WERI-Rb-1 (cell line): ENCODE measurements around the gene DGKB.

ENCODE experiments used
- DNase-seq: peaks from one replicate; pipeline ENCODE4 v3.0.0-alpha.2; 2020
- H3K27ac ChIP-seq: fragments of 250-450 bp; sonication (Bioruptor Pico); 2 replicates; pipeline ENCODE4 v1.5.1; 2020; ENCODE audit warnings: mild to moderate bottlenecking, moderate library complexity
- H3K27me3 ChIP-seq: fragments of 250-450 bp; sonication (Bioruptor Pico); 2 replicates; pipeline ENCODE4 v1.5.1; 2021; ENCODE audit warnings: mild to moderate bottlenecking, low read depth, moderate library complexity; ENCODE audit not compliant: insufficient read depth, severe bottlenecking
- H3K36me3 ChIP-seq: fragments of 250-450 bp; sonication (Bioruptor Pico); 2 replicates; pipeline ENCODE4 v1.5.1; 2020; ENCODE audit warnings: mild to moderate bottlenecking, moderate library complexity
- H3K4me3 ChIP-seq: 2 replicates; pipeline ENCODE4 v1.5.1; 2011; ENCODE audit warnings: low read depth, mild to moderate bottlenecking, control low read depth, low read length
- H3K9me3 ChIP-seq: fragments of 250-450 bp; sonication (Bioruptor Pico); 2 replicates; pipeline ENCODE4 v1.5.1; 2021; ENCODE audit warnings: mild to moderate bottlenecking, moderate library complexity; ENCODE audit not compliant: severe bottlenecking
- TF ChIP-seq, protein P1 (sequence below): IDR thresholded peaks from 2 replicates; pipeline ENCODE4 v1.5.1; 2011; ENCODE audit warnings: low read depth, mild to moderate bottlenecking, control low read depth, inconsistent platforms, low read length

Gene DGKB

DNA sequence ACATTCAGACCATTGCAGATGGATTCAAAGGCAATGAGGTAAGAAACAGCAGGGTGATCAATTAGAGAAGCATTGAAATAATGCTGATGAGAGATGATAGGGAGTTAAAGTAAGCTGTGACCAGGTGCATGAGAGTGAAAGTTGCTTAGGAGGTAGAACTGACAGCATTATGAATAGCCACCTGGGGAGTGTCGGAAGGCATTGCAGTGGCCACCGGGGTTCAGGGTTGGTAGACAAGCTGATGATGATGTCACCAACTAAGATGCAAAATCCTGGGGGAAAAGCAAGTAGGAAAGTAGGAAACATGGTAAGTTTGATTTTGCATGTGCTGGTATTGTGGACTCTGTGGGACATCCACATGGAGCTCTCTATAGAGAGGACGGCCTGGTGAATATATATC is 701.2 kb downstream of the DGKB start:
- Histone ChIP-seq H3K36me3 (no peaks in the 10 kb centered on the region), H3K27me3 (no peaks in the 10 kb centered on the region), H3K9me3 (no peaks in the 10 kb centered on the region), H3K27ac (no peak overlapping the region), H3K4me3 (no peak overlapping the region)
- DNase-seq: no peak
- TF ChIP-seq, protein P1, sequence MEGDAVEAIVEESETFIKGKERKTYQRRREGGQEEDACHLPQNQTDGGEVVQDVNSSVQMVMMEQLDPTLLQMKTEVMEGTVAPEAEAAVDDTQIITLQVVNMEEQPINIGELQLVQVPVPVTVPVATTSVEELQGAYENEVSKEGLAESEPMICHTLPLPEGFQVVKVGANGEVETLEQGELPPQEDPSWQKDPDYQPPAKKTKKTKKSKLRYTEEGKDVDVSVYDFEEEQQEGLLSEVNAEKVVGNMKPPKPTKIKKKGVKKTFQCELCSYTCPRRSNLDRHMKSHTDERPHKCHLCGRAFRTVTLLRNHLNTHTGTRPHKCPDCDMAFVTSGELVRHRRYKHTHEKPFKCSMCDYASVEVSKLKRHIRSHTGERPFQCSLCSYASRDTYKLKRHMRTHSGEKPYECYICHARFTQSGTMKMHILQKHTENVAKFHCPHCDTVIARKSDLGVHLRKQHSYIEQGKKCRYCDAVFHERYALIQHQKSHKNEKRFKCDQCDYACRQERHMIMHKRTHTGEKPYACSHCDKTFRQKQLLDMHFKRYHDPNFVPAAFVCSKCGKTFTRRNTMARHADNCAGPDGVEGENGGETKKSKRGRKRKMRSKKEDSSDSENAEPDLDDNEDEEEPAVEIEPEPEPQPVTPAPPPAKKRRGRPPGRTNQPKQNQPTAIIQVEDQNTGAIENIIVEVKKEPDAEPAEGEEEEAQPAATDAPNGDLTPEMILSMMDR: no peak

DNA sequence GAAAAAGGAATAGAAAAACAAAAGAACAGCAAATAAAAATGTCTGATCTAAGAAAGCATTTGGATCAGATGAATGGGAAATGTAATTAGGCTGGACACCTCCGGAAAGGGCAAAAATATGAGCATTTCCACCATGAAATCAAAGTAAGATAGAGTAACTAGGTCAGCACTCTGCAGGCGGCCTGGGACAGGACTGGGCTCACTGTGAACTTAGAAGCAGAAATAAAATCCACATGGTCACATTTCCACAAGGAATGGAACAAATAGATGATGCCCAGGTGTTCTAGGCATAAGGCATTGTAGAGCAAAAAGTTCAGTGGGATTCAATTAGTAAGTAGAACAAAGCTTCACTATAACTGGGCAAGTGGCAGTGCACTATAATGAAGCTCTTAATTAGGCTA is 703.2 kb downstream of the DGKB start:
- Histone ChIP-seq H3K27ac (no peak overlapping the region), H3K36me3 (no peaks in the 10 kb centered on the region), H3K4me3 (no peak overlapping the region), H3K9me3 (no peaks in the 10 kb centered on the region), H3K27me3 (no peaks in the 10 kb centered on the region)
- no peak for DNase-seq
- TF ChIP-seq, protein P1: no peak

DNA sequence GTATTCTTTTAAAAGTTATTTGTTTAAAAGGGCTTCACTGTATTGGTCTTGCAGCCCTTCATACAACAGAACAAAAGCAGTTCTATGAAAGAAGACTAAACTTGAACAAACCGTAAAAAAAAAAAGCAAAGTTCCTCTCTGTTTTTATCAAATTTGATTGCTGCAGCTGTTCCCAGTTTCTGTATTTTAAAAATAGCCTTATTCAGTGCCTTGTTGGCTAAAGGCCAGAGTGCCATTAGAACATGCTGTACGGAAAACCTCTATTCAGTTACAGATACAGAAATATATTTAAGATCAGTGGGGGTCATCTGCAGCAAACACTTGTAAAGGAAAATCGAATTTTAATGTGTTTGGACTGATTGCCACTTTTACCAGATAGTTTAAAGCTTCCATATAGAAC is 705.3 kb downstream of the DGKB start:
- Histone ChIP-seq H3K27me3 (no peaks in the 10 kb centered on the region), H3K4me3 (no peak overlapping the region), H3K9me3 (no peaks in the 10 kb centered on the region), H3K36me3 (no peaks in the 10 kb centered on the region), H3K27ac (no peak overlapping the region)
- DNase-seq: no peak
- TF ChIP-seq, protein P1: no peak

DNA sequence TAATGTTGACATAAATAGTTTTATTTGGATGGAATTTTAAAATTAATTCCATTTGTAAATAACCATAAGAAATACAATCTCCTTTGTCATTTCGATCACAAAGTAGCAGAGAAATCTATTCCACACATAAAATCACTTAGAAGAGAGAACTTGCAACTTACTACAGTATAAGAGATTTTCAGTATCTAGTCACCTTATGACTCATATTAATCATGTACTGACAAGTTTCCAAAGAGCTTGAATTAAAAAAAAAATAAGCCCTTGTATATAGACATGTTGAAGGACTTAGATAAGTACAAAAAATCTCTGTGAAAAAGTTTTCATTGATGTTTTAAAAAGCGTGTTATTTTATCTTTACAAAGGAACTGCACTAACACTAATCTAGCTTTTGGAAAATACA is 706.0 kb downstream of the DGKB start:
- Histone ChIP-seq H3K9me3 (no peaks in the 10 kb centered on the region), H3K27ac (no peak overlapping the region), H3K4me3 (no peak overlapping the region), H3K36me3 (no peaks in the 10 kb centered on the region), H3K27me3 (no peaks in the 10 kb centered on the region)
- no peak for DNase-seq
- TF ChIP-seq, protein P1: no peak

DNA sequence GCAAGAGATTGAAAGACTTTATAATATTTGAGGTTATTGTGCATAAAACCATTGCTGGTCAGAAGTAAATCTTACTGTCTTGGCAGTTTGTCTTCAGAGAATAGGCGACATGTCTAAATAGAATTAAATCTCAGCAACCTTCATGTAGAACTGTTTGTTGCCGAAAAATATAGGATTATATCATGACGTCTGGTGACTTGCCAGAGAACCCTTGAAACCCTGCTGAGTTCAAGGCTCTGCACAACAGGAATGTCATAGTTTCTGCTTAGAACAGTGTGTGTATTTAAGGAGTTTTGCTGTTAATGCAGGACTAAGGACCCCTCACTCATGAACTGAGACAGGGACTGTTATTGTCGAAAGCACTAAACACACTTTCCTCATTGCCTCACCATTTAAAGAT is 706.7 kb downstream of the DGKB start:
- DNase-seq: no peak
- no peaks in the 10 kb centered on the region for H3K9me3 ChIP-seq
- no peaks in the 10 kb centered on the region for H3K27me3 ChIP-seq
- no peak overlapping the region for H3K27ac ChIP-seq
- no peaks in the 10 kb centered on the region for H3K36me3 ChIP-seq
- H3K4me3 ChIP-seq: no peak overlapping the region
- TF ChIP-seq, protein P1: no peak

DNA sequence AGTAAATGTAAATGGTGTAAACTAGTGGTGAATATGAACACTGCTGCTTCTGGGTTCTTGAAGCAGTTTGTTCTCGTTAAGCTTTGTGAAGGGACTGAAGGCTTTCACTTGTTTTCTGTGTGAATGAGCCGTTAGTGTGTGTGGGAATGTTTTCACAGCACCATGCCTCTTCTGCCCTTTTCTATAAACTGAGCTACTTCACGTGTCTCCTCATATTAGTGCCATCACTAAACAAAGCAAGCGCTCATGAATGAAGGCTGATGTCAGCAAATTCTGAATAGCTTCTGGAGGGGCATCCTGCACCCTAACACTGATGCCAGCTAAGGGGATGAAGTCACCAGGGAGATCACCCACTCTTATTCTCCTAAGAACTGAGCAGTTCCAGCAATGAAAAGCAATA is 707.5 kb downstream of the DGKB start:
- H3K9me3 ChIP-seq: no peaks in the 10 kb centered on the region
- H3K4me3 ChIP-seq: no peak overlapping the region
- no peaks in the 10 kb centered on the region for H3K36me3 ChIP-seq
- TF ChIP-seq, protein P1: no peak
- no peak overlapping the region for H3K27ac ChIP-seq
- DNase-seq: no peak
- H3K27me3 ChIP-seq: no peaks in the 10 kb centered on the region
